ENCODE results near the gene SSC4D. TPM values are rescaled to one million over a fixed set of nuclear protein-coding genes. Genes with fewer than 3 reads are reported as not detected.

Gene SSC4D
- total RNA-seq, 2 donors from 2014 or later = 0.50 to 0.61 TPM

GRCh38 chr7:76358011-76358480, 51.5 kb downstream of the SSC4D start:
- Mint-ChIP-seq H3K9me3 (no peaks in the 10 kb centered on the region), H3K4me3 (peak overlapping the region; percentile 97), H3K27ac (peak overlapping the region; percentile 95), H3K4me1 (peaks cover 28% of the 10 kb centered on the region), H3K27me3 (no peaks in the 10 kb centered on the region), H3K36me3 (ENCODE audit: low read depth) (peaks cover 60% of the 10 kb centered on the region)
- peak; percentile 3 for ATAC-seq (replicated peaks)

DNA sequence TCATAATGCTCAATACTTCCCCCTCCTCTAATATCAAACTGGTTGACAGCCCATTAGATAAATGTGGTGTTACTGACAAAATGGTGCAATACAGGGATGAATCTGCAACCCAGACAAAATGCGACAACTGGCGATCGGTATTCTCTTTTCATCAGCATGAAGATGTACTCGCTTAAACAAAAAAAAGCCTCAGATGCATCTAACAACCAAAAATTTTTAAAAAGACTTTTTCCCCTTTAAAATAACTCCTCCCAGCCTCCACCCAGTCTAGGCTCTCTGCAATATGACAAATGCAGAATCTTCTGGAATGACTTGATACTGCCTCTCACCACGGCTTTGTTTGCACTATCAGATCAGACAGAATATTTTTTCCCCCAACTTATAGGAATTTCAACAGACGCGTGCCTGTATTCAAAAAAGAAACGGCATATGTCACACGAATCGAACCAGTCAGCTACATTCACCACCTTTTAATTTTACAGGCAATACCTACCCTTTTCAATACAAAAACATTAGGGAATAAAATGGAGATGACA, 52.0 kb downstream of the SSC4D start:
- no peak for ATAC-seq (replicated peaks)
- peaks cover 29% of the 10 kb centered on the region for H3K4me1 Mint-ChIP-seq
- peaks cover 63% of the 10 kb centered on the region for H3K36me3 Mint-ChIP-seq (ENCODE audit: low read depth)

GRCh38 chr7:76356823-76357222, 52.7 kb downstream of the SSC4D start:
- Mint-ChIP-seq H3K4me3 (peak overlapping the region; percentile 97), H3K27me3 (no peaks in the 10 kb centered on the region), H3K36me3 (ENCODE audit: low read depth) (peaks cover 70% of the 10 kb centered on the region), H3K27ac (peak overlapping the region; percentile 95), H3K4me1 (peaks cover 36% of the 10 kb centered on the region), H3K9me3 (no peaks in the 10 kb centered on the region)
- no peak for ATAC-seq (replicated peaks)

More for the DNA sequence above, 52.0 kb downstream of the SSC4D start:
- Mint-ChIP-seq H3K27me3 (no peaks in the 10 kb centered on the region), H3K4me3 (peak overlapping the region; percentile 97), H3K9me3 (no peaks in the 10 kb centered on the region), H3K27ac (peak overlapping the region; percentile 95)

DNA sequence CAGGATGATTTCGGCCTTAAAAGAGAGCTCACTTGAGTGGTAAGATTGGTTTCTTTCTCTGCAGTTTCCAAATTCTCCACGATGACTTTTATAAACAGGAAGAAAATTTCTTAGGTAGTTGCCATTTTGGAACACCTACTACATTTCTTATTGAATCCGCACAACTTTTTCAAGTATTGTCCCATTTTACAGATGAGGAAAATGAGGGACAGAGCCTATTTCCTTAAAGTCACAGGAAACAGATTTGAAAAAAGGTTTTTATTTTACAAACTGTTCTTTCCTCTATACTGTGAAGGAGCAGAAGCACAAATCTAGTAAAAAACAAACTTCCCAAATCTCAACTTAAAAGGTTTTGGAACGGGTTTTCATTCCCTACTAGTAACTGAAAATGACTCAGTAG, 53.4 kb downstream of the SSC4D start:
- Mint-ChIP-seq H3K27ac (peak overlapping the region; percentile 41), H3K27me3 (no peaks in the 10 kb centered on the region), H3K4me3 (peak overlapping the region; percentile 97), H3K9me3 (no peaks in the 10 kb centered on the region), H3K4me1 (peaks cover 41% of the 10 kb centered on the region), H3K36me3 (ENCODE audit: low read depth) (peaks cover 78% of the 10 kb centered on the region)
- no peak for ATAC-seq (replicated peaks)

GRCh38 chr7:76354981-76355730, 54.3 kb downstream of the SSC4D start:
- Mint-ChIP-seq H3K4me1 (peaks cover 44% of the 10 kb centered on the region), H3K27me3 (no peaks in the 10 kb centered on the region), H3K9me3 (no peaks in the 10 kb centered on the region), H3K36me3 (ENCODE audit: low read depth) (peaks cover 87% of the 10 kb centered on the region), H3K27ac (no peak overlapping the region), H3K4me3 (peak overlapping the region; percentile 97)
- ATAC-seq (replicated peaks) = no peak

GRCh38 chr7:76354516-76354915, 55.0 kb downstream of the SSC4D start:
- no peaks in the 10 kb centered on the region for H3K27me3 Mint-ChIP-seq
- no peak for ATAC-seq (replicated peaks)
- H3K36me3 Mint-ChIP-seq (ENCODE audit: low read depth) = peaks cover 93% of the 10 kb centered on the region
- peak overlapping the region; percentile 97 for H3K4me3 Mint-ChIP-seq
- H3K9me3 Mint-ChIP-seq = no peaks in the 10 kb centered on the region
- peaks cover 43% of the 10 kb centered on the region for H3K4me1 Mint-ChIP-seq
- no peak overlapping the region for H3K27ac Mint-ChIP-seq

- no peak overlapping the region for H3K4me3 Mint-ChIP-seq
- H3K9me3 Mint-ChIP-seq = no peaks in the 10 kb centered on the region
- no peak for ATAC-seq (replicated peaks)
- peaks cover 93% of the 10 kb centered on the region for H3K36me3 Mint-ChIP-seq (ENCODE audit: low read depth)
- peaks cover 45% of the 10 kb centered on the region for H3K4me1 Mint-ChIP-seq
- no peaks in the 10 kb centered on the region for H3K27me3 Mint-ChIP-seq
- no peak overlapping the region for H3K27ac Mint-ChIP-seq
Measured at GRCh38 chr7:76353744-76354143, 55.8 kb downstream of the SSC4D start.

- Mint-ChIP-seq H3K4me3 (peak overlapping the region; percentile 51), H3K9me3 (no peaks in the 10 kb centered on the region), H3K27ac (peak overlapping the region; percentile 79), H3K27me3 (no peaks in the 10 kb centered on the region), H3K36me3 (ENCODE audit: low read depth) (peaks cover 98% of the 10 kb centered on the region), H3K4me1 (peaks cover 47% of the 10 kb centered on the region)
- peak; percentile 96 for ATAC-seq (replicated peaks)
Measured at GRCh38 chr7:76352193-76352592, 57.3 kb downstream of the SSC4D start.

DNA sequence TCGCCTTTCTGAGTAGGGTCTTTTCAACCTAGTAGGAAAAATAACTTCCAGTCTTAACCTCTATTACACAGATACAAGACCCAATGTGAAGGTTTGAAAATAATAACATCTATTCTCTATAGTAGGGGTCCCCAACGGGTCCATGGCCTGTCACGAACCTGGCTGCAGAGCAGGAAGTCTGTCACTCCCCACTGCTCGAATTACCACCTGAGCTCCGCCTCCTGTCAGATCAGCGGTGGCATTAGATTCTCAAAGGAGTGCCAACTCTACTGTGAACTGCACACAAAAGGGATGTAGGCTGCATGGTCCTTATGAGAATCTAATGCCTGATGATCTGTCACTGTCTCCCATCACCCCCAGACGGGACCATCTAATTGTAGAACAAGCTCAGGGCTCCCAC, 58.1 kb downstream of the SSC4D start:
- Mint-ChIP-seq H3K4me3 (no peak overlapping the region), H3K27me3 (no peaks in the 10 kb centered on the region), H3K27ac (no peak overlapping the region), H3K4me1 (peaks cover 54% of the 10 kb centered on the region), H3K36me3 (ENCODE audit: low read depth) (peaks cover 98% of the 10 kb centered on the region), H3K9me3 (no peaks in the 10 kb centered on the region)
- ATAC-seq (replicated peaks) = no peak

GRCh38 chr7:76349313-76349885, 60.1 kb downstream of the SSC4D start:
- peaks cover 98% of the 10 kb centered on the region for H3K36me3 Mint-ChIP-seq (ENCODE audit: low read depth)
- H3K27me3 Mint-ChIP-seq = no peaks in the 10 kb centered on the region
- peaks cover 49% of the 10 kb centered on the region for H3K4me1 Mint-ChIP-seq
- H3K27ac Mint-ChIP-seq = no peak overlapping the region
- H3K4me3 Mint-ChIP-seq = peak overlapping the region; percentile 7
- H3K9me3 Mint-ChIP-seq = no peaks in the 10 kb centered on the region
- no peak for ATAC-seq (replicated peaks)

DNA sequence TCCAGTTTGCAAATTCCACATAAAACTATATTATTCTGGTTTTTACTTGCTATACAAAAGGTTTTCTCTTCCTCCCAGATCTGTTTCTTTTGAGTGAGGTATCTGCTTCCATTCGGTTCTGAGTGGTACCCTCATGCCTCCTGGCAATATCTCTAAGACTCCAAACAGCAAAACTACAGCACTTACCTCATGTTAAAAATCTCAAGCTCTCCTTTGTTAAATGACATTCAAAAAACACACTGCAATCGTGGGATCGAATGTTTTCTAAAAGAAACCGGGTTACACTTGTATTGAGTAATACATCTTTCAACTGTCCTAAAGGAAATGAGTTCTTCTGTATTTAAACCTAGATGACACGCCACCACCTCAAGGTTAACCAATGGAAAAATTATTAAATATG, 61.8 kb downstream of the SSC4D start:
- Mint-ChIP-seq H3K36me3 (ENCODE audit: low read depth) (peaks cover 100% of the 10 kb centered on the region), H3K4me1 (peaks cover 61% of the 10 kb centered on the region), H3K4me3 (peak overlapping the region; percentile 46), H3K27me3 (no peaks in the 10 kb centered on the region), H3K9me3 (no peaks in the 10 kb centered on the region), H3K27ac (peak overlapping the region; percentile 45)
- no peak for ATAC-seq (replicated peaks)

DNA sequence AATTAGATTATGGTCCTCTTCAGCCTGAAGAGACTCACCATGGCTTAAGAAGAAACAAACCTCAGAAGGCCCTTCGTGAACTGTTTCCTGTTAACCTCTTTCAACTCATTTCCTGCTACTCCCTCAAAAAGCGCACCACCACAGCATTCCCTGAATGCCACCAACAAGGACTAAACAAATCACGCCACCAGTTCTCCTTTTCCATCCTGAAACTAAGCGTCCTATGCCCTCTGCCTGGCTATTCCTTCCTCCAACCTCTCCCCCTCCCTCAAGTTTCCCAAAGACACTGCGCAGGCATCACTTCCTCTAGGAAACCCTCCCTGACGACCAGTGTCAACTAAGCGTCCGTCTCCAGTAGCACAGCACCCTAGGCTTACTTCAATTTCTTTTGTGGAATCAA, 62.7 kb downstream of the SSC4D start:
- ATAC-seq (replicated peaks) = no peak
- peaks cover 100% of the 10 kb centered on the region for H3K36me3 Mint-ChIP-seq (ENCODE audit: low read depth)
- no peaks in the 10 kb centered on the region for H3K9me3 Mint-ChIP-seq
- no peaks in the 10 kb centered on the region for H3K27me3 Mint-ChIP-seq
- H3K27ac Mint-ChIP-seq = peak overlapping the region; percentile 62
- peaks cover 61% of the 10 kb centered on the region for H3K4me1 Mint-ChIP-seq
- H3K4me3 Mint-ChIP-seq = peak overlapping the region; percentile 46

DNA sequence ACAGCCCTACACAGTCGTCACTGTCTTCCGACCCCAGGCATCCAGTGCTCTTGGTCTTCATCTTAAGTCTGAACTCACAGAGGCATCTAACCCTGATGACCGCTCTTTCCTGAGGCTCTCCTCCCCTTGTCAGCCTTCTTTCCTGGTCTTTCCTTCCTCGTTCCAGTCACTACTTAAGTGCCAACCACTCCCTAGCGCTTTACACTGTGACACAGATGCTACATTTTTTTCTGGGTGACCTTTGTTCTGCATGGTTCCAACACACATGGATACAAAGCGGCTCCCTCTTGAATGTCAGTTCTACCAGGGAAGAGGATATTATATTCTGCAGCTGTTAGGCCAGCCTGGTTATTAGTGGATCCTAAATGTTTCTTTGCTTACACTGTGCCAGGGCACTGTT, 63.4 kb downstream of the SSC4D start:
- Mint-ChIP-seq H3K9me3 (no peaks in the 10 kb centered on the region), H3K27me3 (no peaks in the 10 kb centered on the region), H3K4me3 (peak overlapping the region; percentile 46), H3K4me1 (peaks cover 61% of the 10 kb centered on the region), H3K36me3 (ENCODE audit: low read depth) (peaks cover 100% of the 10 kb centered on the region), H3K27ac (peak overlapping the region; percentile 62)
- no peak for ATAC-seq (replicated peaks)

- ATAC-seq (replicated peaks) = no peak
- Mint-ChIP-seq H3K4me1 (peaks cover 62% of the 10 kb centered on the region), H3K9me3 (no peaks in the 10 kb centered on the region), H3K4me3 (peak overlapping the region; percentile 38), H3K27ac (peak overlapping the region; percentile 66), H3K27me3 (no peaks in the 10 kb centered on the region), H3K36me3 (ENCODE audit: low read depth) (peaks cover 100% of the 10 kb centered on the region)
Measured at GRCh38 chr7:76343931-76344321, 65.6 kb downstream of the SSC4D start.
